Stimulated activated CD4-positive, alpha-beta T cell treated with anti-CD3 and anti-CD28 coated beads, Interleukin-1b, Interleukin-23, amount 100 ng/mL, for 24 hours (primary cell): ENCODE results near the gene FRRS1.
"Not testable (repeated sequence)": the region's sequence is repeated elsewhere in the genome, so short reads cannot be mapped to it uniquely, and the experiment has no call there.

Experiments used
- DNase-seq, 4 experiments: peaks; one replicate each; pipeline ENCODE4 v3.0.0-alpha.2; 2020; ENCODE audit warnings: low read depth in 4 of 4, low spot score in 1 of 4

Gene FRRS1, protein sequence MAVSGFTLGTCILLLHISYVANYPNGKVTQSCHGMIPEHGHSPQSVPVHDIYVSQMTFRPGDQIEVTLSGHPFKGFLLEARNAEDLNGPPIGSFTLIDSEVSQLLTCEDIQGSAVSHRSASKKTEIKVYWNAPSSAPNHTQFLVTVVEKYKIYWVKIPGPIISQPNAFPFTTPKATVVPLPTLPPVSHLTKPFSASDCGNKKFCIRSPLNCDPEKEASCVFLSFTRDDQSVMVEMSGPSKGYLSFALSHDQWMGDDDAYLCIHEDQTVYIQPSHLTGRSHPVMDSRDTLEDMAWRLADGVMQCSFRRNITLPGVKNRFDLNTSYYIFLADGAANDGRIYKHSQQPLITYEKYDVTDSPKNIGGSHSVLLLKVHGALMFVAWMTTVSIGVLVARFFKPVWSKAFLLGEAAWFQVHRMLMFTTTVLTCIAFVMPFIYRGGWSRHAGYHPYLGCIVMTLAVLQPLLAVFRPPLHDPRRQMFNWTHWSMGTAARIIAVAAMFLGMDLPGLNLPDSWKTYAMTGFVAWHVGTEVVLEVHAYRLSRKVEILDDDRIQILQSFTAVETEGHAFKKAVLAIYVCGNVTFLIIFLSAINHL

GRCh38 chr1:99766378-99766800, at the start of gene FRRS1:
FRRS1 (minus strand) TSS chr1:99766635; CDS start chr1:99748768, 17,867 bp downstream.
- DNase-seq, result peak in 1 of 4 experiments; percentile 4

DNA sequence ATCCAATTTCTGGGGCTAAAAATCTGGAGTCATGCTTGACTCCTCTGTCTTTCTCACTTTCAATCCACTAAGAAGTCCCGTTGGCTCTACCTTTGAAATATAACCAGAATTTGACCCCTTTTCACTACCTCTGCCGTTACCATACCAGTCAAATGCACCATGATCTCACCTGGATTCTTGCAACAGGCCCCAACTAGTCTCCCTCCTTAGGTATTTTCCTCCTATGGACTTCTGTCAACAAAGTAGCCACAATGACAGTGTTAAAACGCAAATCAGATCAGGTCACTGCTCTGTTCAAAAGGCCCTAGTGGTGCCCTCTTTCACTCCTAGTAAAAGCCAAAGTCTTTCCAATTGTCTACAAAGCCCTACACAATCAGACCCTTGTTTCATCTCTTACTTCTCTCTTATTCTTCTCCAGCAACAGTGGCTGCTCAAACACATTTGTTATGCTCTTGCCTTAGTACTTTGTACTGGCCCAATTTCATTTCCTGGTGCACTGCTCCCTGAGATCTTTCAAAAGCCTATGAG, 48.0 kb upstream of the FRRS1 start:
- no peak for DNase-seq

DNA sequence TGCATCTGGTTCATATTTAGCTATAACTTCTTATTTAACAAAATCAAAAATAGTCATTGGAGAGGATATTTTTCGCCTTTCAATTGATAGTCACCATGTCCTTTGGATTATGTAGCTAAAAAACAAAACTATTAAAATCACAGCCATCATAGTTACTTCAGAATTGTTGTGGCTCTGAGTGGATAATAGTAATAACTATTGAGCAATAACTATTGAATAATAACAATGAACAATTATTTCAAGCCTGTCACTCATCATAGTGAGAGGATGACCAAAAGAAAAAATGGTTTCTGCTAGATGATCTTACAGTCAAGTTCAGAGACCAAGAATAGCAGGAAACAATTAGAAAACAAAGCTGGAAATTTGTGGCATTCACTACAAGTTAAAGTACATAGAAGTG, 45.3 kb upstream of the FRRS1 start:
- no peak for DNase-seq

DNA sequence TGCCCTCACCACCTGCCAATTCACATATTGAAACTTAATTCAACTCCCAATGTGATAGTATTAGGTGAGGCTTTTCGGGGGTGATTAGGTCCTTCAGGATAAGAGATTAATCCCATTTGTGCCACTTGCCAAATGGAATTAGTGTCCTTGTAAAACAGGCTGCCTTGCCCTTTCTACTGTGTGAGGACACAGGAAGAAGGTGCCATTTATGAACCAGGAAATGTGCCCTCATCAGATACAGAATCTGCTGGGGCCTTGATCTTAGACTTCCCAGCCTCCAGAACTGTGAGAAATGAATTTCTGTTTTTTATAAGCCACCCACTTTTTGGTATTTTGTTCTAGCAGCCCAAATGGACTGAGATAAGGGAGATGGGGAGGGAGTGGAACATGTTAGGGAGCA, 44.6 kb upstream of the FRRS1 start:
- no peak for DNase-seq

DNA sequence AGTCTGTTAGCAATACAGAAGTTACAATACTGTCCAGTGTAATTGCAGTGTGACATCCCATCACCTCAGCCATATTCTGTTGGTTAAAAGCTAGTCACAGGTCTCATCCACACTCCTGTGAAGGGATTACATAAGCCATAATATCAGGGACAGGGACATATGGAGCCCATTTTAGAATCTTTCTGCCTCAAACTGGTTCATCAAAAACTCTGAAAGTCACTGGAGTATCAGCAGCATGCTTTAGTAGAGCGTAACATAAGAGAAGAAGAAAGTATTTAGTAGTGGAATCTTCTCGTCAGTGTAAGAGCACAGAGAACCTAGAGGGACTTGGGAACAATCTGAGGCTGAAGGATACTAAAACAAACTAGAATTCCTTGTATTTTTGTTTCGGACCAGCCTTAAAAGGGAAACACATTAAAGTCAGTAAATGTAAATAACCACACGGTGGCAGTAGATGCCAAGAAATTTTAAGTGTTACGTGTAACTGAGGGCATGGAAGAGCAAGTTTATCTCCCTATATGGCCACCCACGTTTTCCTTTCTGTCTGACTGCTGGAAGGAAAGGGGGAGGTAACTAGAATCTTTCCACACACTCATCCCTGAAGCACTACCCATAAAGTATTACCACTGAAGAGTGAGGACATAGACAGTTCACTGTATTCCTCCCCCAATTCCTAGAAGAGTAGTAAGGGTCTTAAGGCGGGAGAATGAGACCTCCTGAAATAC, 42.1 kb upstream of the FRRS1 start:
- DNase-seq, result no peak

GRCh38 chr1:99806882-99807281, 40.4 kb upstream of the FRRS1 start:
- no peak for DNase-seq

GRCh38 chr1:99801584-99801983, 35.1 kb upstream of the FRRS1 start:
- no peak for DNase-seq

DNA sequence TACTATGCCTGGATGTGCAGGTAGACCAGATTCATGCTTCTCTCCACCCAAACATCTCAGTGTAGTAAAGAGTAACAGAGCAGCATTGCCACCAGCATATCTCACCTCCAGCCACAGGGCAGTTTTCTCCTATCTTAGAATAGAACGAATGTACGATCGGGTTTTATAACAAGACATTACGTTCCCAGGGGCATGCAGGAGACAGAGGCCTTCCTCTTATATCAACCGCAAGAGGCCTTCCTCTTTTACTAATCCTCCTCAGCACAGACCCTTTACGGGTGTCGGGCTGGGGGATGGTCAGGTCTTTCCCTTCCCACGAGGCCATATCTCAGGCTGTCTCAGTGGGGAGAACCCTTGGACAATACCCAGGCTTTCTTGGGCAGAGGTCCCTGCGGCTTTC, 27.4 kb upstream of the FRRS1 start:
- not testable (repeated sequence) for DNase-seq

DNA sequence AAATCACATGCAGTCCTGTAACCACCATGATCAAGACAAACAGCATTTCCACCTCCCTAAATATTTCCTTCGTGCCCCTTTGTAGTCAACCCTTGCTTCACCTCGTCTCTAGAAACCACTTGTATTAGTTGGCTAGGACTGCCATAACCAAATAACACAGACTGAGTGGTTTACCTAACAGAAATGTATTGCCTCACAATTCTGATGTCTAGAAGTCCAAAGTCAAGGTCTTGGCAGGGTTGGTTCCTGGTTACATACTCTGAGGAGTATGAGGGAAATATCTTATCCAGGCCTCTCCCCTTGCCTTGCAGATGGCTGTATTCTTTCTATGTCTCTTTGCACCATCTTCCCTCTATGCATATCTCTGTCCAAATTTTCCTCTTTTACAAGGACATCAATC, 23.3 kb upstream of the FRRS1 start:
- no peak for DNase-seq

DNA sequence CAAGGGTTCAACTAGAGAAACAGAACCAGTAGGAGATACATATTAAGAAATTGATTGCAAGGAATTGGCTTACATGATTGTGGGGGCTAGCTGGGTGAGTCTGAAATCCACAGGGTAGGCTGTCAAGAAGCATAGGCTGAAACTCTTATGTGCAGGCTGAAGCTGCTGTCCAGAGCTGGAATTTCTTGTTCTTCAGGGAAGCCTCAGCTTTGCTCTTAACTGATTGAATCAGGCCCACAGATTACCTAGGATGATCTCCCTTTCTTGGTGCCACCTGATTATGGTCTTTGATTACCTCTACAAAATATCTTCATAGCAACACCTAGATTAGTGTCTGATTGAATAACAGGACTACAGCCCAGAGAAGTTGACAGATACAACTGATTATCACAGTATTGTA, 22.5 kb upstream of the FRRS1 start:
- DNase-seq, result no peak

- DNase-seq, result no peak
These were observed 20.5 kb upstream of the FRRS1 start for GRCh38 chr1:99786751-99787501.

GRCh38 chr1:99784809-99785255, 18.4 kb upstream of the FRRS1 start:
- DNase-seq, result no peak

- no peak for DNase-seq
These were observed 17.7 kb upstream of the FRRS1 start for GRCh38 chr1:99784143-99784542.

- DNase-seq, result no peak
These were observed 16.5 kb upstream of the FRRS1 start for GRCh38 chr1:99782920-99783319.

GRCh38 chr1:99782397-99782796, 16.0 kb upstream of the FRRS1 start:
- no peak for DNase-seq

DNA sequence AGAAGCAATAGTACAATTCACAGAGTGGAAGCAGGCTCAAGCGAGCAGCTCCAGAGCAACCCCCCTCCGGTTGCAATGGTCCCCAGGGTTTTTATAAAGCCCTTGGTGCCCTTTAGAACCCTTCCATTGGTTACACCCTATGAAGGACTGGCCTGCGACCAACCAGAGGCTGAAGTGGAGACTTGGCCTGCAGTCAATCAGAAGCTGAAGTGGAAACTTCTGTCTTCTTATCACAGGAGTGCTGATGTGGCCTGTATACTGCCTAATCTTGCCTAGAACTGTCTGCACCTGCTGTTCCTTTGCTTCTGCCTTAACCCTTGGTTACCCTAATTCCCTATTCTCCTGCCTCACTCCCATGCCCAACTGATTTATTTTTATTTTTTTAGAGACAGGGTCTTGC, 15.4 kb upstream of the FRRS1 start:
- DNase-seq, result no peak

- no peak for DNase-seq
These were observed 11.3 kb upstream of the FRRS1 start for GRCh38 chr1:99777752-99778151.

GRCh38 chr1:99776120-99776519, 9.7 kb upstream of the FRRS1 start:
- DNase-seq, result no peak

DNA sequence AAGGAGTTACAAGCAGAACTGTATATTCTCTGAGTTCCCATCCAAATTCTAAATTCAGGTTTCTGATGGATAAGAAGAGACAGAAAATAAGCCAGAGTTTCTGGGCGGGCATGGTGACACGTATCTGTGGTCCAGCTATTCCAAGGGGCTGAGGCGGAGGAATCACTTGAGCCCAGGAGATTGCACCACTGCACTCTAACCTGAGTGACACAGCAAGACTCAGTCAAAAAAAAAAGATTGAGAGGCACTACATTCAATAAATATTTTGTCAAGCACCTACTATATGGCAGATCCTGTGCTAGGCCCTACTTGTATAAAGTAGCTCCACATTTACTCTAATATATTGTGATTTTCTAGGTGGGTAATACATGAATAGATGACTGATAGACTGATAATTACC, 6.4 kb upstream of the FRRS1 start:
- no peak for DNase-seq

GRCh38 chr1:99771513-99771918, 5.1 kb upstream of the FRRS1 start:
- no peak for DNase-seq
